Chondrocyte (in vitro differentiated cells): Measurements from ENCODE around the gene SMC6. TPM values are rescaled to one million over a fixed set of nuclear protein-coding genes. Genes with fewer than 3 reads are reported as not detected.

ENCODE experiments used
- DNase-seq: peaks from one replicate; pipeline ENCODE4 v3.0.0; 2021; ENCODE audit warnings: mixed read lengths, low spot score
- H3K27ac Mint-ChIP-seq: one replicate; pipeline ENCODE4 v1.8.0; 2021; ENCODE audit warnings: mild to moderate bottlenecking, moderate library complexity, mixed read lengths; ENCODE audit not compliant: unreplicated experiment
- H3K27me3 Mint-ChIP-seq: 2 replicates; pipeline ENCODE4 v1.8.0; 2021; ENCODE audit warnings: low read depth, mixed read lengths
- H3K36me3 Mint-ChIP-seq: 2 replicates; pipeline ENCODE4 v1.8.0; 2021; ENCODE audit warnings: low read depth, mixed read lengths
- H3K4me1 Mint-ChIP-seq: 2 replicates; pipeline ENCODE4 v1.8.0; 2021; ENCODE audit warnings: low read depth, mild to moderate bottlenecking, mixed read lengths
- H3K4me3 Mint-ChIP-seq: one replicate; pipeline ENCODE4 v1.8.0; 2021; ENCODE audit warnings: mild to moderate bottlenecking, moderate library complexity, mixed read lengths; ENCODE audit not compliant: unreplicated experiment
- H3K9me3 Mint-ChIP-seq: 2 replicates; pipeline ENCODE4 v1.8.0; 2021; ENCODE audit warnings: low read depth, mixed read lengths
- CTCF ChIP-seq: fragments of 200-600 bp; sonication (generic); IDR thresholded peaks from 2 replicates; pipeline ENCODE4 v1.5.0; 2021; ENCODE audit warnings: antibody characterized with exemption, mild to moderate bottlenecking, moderate library complexity
- total RNA-seq: library from RNA; stranded (reverse); gene quantifications from 3 replicates; pipeline ENCODE4 v1.2.1, GENCODE V29; 2021

The SMC6 gene
- total RNA-seq, 1 donor from 2014 or later, result 21.0 TPM

GRCh38 chr2:17708501-17708900 is 45.1 kb downstream of the SMC6 start:
- no peaks in the 10 kb centered on the region for H3K4me1 Mint-ChIP-seq
- H3K9me3 Mint-ChIP-seq, result no peaks in the 10 kb centered on the region
- TF ChIP-seq CTCF, result no peak
- peaks cover 22% of the 10 kb centered on the region for H3K36me3 Mint-ChIP-seq
- no peak overlapping the region for H3K4me3 Mint-ChIP-seq
- H3K27ac Mint-ChIP-seq, result no peak overlapping the region
- H3K27me3 Mint-ChIP-seq, result no peaks in the 10 kb centered on the region
- DNase-seq, result no peak

- no peak for TF ChIP-seq CTCF
- H3K4me1 Mint-ChIP-seq, result no peaks in the 10 kb centered on the region
- H3K27me3 Mint-ChIP-seq, result no peaks in the 10 kb centered on the region
- no peaks in the 10 kb centered on the region for H3K9me3 Mint-ChIP-seq
- no peak overlapping the region for H3K27ac Mint-ChIP-seq
- no peak overlapping the region for H3K4me3 Mint-ChIP-seq
- peaks cover 13% of the 10 kb centered on the region for H3K36me3 Mint-ChIP-seq
- DNase-seq, result no peak
Observed at GRCh38 chr2:17706845-17707244, 46.8 kb downstream of the SMC6 start.

DNA sequence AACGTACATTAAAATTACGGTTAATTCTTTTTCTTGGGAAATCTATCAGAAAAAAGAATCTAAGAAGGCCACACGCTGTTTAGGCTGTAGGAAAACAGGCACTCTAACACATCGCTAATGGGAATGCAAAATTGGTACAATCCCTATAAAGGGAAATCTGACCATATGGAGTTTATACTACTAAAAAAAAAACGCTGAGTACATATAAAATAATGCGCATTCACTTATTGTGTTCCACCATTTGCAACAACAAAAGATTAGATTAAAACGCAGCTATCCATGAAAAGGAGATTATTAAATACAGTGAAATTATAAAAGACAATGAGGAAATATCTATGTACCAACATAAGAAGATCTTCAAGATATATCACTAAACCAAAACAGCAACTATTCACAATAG is 62.8 kb downstream of the SMC6 start:
- Mint-ChIP-seq H3K9me3 (no peaks in the 10 kb centered on the region), H3K4me1 (no peaks in the 10 kb centered on the region), H3K36me3 (peaks cover 30% of the 10 kb centered on the region), H3K27ac (no peak overlapping the region), H3K27me3 (no peaks in the 10 kb centered on the region), H3K4me3 (no peak overlapping the region)
- TF ChIP-seq CTCF, result no peak
- DNase-seq, result no peak

GRCh38 chr2:17689010-17689409 is 64.6 kb downstream of the SMC6 start:
- Mint-ChIP-seq H3K36me3 (peaks cover 31% of the 10 kb centered on the region), H3K27me3 (no peaks in the 10 kb centered on the region), H3K27ac (no peak overlapping the region), H3K9me3 (no peaks in the 10 kb centered on the region), H3K4me3 (no peak overlapping the region), H3K4me1 (no peaks in the 10 kb centered on the region)
- no peak for DNase-seq
- no peak for TF ChIP-seq CTCF

GRCh38 chr2:17688600-17688999 is 65.0 kb downstream of the SMC6 start:
- Mint-ChIP-seq H3K4me3 (no peak overlapping the region), H3K4me1 (no peaks in the 10 kb centered on the region), H3K27ac (no peak overlapping the region), H3K36me3 (peaks cover 30% of the 10 kb centered on the region), H3K27me3 (no peaks in the 10 kb centered on the region), H3K9me3 (no peaks in the 10 kb centered on the region)
- DNase-seq, result no peak
- TF ChIP-seq CTCF, result no peak
